Measurements from ENCODE around the gene ZNF329.

ZNF329 gene

GRCh38 chr19:58095328-58095727 lies 55.3 kb downstream of the ZNF329 start:
- TF ChIP-seq, protein P1, sequence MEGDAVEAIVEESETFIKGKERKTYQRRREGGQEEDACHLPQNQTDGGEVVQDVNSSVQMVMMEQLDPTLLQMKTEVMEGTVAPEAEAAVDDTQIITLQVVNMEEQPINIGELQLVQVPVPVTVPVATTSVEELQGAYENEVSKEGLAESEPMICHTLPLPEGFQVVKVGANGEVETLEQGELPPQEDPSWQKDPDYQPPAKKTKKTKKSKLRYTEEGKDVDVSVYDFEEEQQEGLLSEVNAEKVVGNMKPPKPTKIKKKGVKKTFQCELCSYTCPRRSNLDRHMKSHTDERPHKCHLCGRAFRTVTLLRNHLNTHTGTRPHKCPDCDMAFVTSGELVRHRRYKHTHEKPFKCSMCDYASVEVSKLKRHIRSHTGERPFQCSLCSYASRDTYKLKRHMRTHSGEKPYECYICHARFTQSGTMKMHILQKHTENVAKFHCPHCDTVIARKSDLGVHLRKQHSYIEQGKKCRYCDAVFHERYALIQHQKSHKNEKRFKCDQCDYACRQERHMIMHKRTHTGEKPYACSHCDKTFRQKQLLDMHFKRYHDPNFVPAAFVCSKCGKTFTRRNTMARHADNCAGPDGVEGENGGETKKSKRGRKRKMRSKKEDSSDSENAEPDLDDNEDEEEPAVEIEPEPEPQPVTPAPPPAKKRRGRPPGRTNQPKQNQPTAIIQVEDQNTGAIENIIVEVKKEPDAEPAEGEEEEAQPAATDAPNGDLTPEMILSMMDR (IDR thresholded peaks at IDR 0.05), result no peak
- Histone ChIP-seq H3K79me2 (peaks cover 21% of the 10 kb centered on the region), H3K27me3 (ENCODE audit: control insufficient read depth, insufficient read depth, low read length) (no peaks in the 10 kb centered on the region), H3K9me3 (ENCODE audit: control insufficient read depth, low read length) (no peaks in the 10 kb centered on the region), H3K9ac (no peak overlapping the region), H3K4me3 (ENCODE audit: low read depth, low read length) (no peak overlapping the region), H3K36me3 (ENCODE audit: control insufficient read depth, insufficient read depth, low read length) (no peaks in the 10 kb centered on the region), H3K4me1 (peaks cover 2% of the 10 kb centered on the region), H3K4me2 (ENCODE audit: low read length) (no peak overlapping the region), H2AFZ (no peak overlapping the region), H3K27ac (no peak overlapping the region)

DNA sequence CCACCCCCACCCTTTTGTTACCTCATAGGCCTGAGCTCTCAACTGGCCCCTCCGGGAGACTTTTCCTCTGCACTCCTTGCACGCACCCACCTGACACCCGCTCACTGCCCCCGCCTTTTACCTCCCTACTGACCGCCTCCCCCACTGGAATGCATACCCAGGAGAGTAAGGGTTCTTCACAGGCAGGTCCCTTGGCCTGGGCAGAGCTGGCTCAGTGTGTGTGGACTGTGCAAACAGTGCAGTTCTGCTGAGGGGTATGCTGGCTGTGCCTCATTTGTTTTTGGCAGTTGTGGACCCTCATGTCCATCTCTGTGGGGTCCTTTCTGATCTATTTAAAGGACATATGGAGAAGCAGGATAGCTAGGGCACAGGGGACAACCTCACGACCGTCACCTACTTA lies 57.5 kb downstream of the ZNF329 start:
- no peaks in the 10 kb centered on the region for H3K36me3 ChIP-seq (ENCODE audit: control insufficient read depth, insufficient read depth, low read length)
- H2AFZ ChIP-seq, result no peak overlapping the region
- no peaks in the 10 kb centered on the region for H3K27me3 ChIP-seq (ENCODE audit: control insufficient read depth, insufficient read depth, low read length)
- TF ChIP-seq, protein P1 (IDR thresholded peaks at IDR 0.05), result no peak
- H3K79me2 ChIP-seq, result peaks cover 21% of the 10 kb centered on the region
- H3K9ac ChIP-seq, result no peak overlapping the region
- no peak overlapping the region for H3K4me3 ChIP-seq (ENCODE audit: low read depth, low read length)
- H3K4me2 ChIP-seq (ENCODE audit: low read length), result no peak overlapping the region
- H3K27ac ChIP-seq, result no peak overlapping the region
- H3K9me3 ChIP-seq (ENCODE audit: control insufficient read depth, low read length), result no peaks in the 10 kb centered on the region
- peaks cover 2% of the 10 kb centered on the region for H3K4me1 ChIP-seq

- TF ChIP-seq, protein P1 (IDR thresholded peaks at IDR 0.05), result no peak
- H3K27ac ChIP-seq, result no peak overlapping the region
- no peaks in the 10 kb centered on the region for H3K36me3 ChIP-seq (ENCODE audit: control insufficient read depth, insufficient read depth, low read length)
- H3K9ac ChIP-seq, result no peak overlapping the region
- H3K4me1 ChIP-seq, result no peaks in the 10 kb centered on the region
- H3K4me2 ChIP-seq (ENCODE audit: low read length), result no peak overlapping the region
- H3K79me2 ChIP-seq, result peaks cover 7% of the 10 kb centered on the region
- H3K9me3 ChIP-seq (ENCODE audit: control insufficient read depth, low read length), result no peaks in the 10 kb centered on the region
- no peak overlapping the region for H3K4me3 ChIP-seq (ENCODE audit: low read depth, low read length)
- H3K27me3 ChIP-seq (ENCODE audit: control insufficient read depth, insufficient read depth, low read length), result no peaks in the 10 kb centered on the region
- no peak overlapping the region for H2AFZ ChIP-seq
Observed at GRCh38 chr19:58091251-58091995, 59.2 kb downstream of the ZNF329 start.

DNA sequence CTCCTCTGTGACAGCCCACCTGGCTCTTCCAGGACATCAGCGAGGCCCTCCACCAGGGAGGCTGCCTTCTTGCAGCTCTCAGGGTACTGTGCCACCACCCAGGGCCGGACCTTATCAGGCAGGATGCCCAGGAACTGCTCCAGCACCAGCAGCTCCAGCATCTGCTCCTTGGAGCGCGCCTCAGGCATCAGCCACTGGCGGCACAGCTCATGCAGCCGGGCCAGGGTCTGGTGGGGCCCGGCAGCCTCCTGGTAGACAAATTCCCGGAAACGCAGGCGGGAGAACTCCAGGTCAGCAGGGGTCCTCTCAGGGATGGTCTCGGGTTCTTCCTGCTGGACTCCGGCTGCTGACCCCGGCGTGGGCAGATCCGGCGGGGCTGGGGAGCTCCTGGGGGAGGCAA lies 60.7 kb downstream of the ZNF329 start:
- Histone ChIP-seq H3K4me3 (ENCODE audit: low read depth, low read length) (no peak overlapping the region), H3K79me2 (no peaks in the 10 kb centered on the region), H3K9ac (no peak overlapping the region), H3K36me3 (ENCODE audit: control insufficient read depth, insufficient read depth, low read length) (no peaks in the 10 kb centered on the region), H2AFZ (no peak overlapping the region), H3K27me3 (ENCODE audit: control insufficient read depth, insufficient read depth, low read length) (no peaks in the 10 kb centered on the region), H3K4me1 (no peaks in the 10 kb centered on the region), H3K4me2 (ENCODE audit: low read length) (no peak overlapping the region), H3K27ac (no peak overlapping the region), H3K9me3 (ENCODE audit: control insufficient read depth, low read length) (no peaks in the 10 kb centered on the region)
- TF ChIP-seq, protein P1 (IDR thresholded peaks at IDR 0.05), result no peak

DNA sequence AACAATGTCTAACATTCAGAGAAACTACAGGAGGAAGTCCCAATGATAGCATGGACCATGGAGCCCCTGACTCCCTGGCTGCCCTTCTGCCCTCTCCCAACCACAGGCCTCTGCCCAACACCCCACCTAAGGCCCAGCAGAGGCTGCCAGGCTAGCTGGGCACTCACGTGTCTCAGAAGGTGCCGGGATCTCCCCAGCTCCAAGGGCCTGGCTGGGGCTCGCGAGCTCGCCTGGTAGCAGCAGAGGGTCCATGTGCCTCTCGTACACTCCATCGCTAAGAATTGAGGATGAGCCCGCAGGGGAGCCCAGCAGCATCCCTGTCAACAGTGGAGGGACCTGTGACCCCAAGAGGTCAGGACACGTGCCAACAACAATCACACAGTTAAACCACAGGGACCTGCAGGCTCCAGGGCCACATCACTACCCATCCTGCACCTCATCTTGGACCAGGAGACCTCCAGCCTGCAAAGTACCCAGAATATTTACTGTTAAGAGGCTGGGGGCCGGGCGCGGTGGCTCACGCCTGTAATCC lies 62.0 kb downstream of the ZNF329 start:
- Histone ChIP-seq H3K4me3 (ENCODE audit: low read depth, low read length) (no peak overlapping the region), H3K4me2 (ENCODE audit: low read length) (no peak overlapping the region), H3K27me3 (ENCODE audit: control insufficient read depth, insufficient read depth, low read length) (no peaks in the 10 kb centered on the region), H3K9ac (no peak overlapping the region), H3K36me3 (ENCODE audit: control insufficient read depth, insufficient read depth, low read length) (no peaks in the 10 kb centered on the region), H3K9me3 (ENCODE audit: control insufficient read depth, low read length) (no peaks in the 10 kb centered on the region), H3K27ac (no peak overlapping the region), H2AFZ (no peak overlapping the region), H3K4me1 (no peaks in the 10 kb centered on the region), H3K79me2 (no peaks in the 10 kb centered on the region)
- TF ChIP-seq, protein P1 (IDR thresholded peaks at IDR 0.05), result no peak

Measured in parathyroid adenoma (tissue), 2 donors.